Activated CD8-positive, alpha-beta T cell treated with anti-CD3 and anti-CD28 coated beads for 36 hours (primary cell): Measurements from ENCODE around the gene DENND2C. TPM values are rescaled to one million over a fixed set of nuclear protein-coding genes. Genes with fewer than 3 reads are reported as not detected.

Experiments
- ATAC-seq: fragments of 200-7000 bp; cut with Tn5 transposase; one replicate; pipeline ENCODE4 v1.10.0; 2021; ENCODE audit warnings: mild to moderate bottlenecking, moderate library complexity
- CTCF ChIA-PET: fragments of 350-600 bp; sonication (Branson Sonifier 250); formaldehyde crosslinking; loops from one replicate; lab custom pipeline; 2021; ENCODE audit warnings: antibody characterized with exemption; lab: Charles Lee
- POLR2A ChIA-PET: fragments of 350-600 bp; sonication (Branson Sonifier 250); formaldehyde crosslinking; loops from one replicate; lab custom pipeline; 2021; ENCODE audit warnings: antibody characterized with exemption; lab: Charles Lee
- DNase-seq: peaks from one replicate; pipeline ENCODE4 v3.0.0-alpha.2; 2020
- H3K27ac Mint-ChIP-seq: one replicate; pipeline ENCODE4 v1.8.0; 2021; ENCODE audit warnings: mild to moderate bottlenecking, mixed read lengths
- H3K27me3 Mint-ChIP-seq: one replicate; pipeline ENCODE4 v1.8.0; 2021; ENCODE audit warnings: mixed read lengths
- H3K36me3 Mint-ChIP-seq: one replicate; pipeline ENCODE4 v1.8.0; 2021; ENCODE audit warnings: low read depth, mixed read lengths
- H3K4me1 Mint-ChIP-seq: one replicate; pipeline ENCODE4 v1.8.0; 2021; ENCODE audit warnings: low read depth, mixed read lengths
- H3K4me3 Mint-ChIP-seq: one replicate; pipeline ENCODE4 v1.8.0; 2021; ENCODE audit warnings: mild to moderate bottlenecking, moderate library complexity, mixed read lengths
- H3K9me3 Mint-ChIP-seq: one replicate; pipeline ENCODE4 v1.8.0; 2021; ENCODE audit warnings: mixed read lengths
- intact Hi-C: fragments of 100-400 bp; cut with micrococcal nuclease; formaldehyde crosslinking; loops from one replicate; pipeline ENCODE4 v1.10.0; 2022
- total RNA-seq, 2 experiments: library from RNA; stranded (reverse); gene quantifications; one replicate each; pipeline ENCODE4 v1.2.3, GENCODE V29; 2021
- TF ChIP-seq, protein P1 (sequence below): fragments of 200-600 bp; IDR thresholded peaks from one replicate; pipeline ENCODE4 v1.8.0; 2022; ENCODE audit warnings: antibody characterized with exemption, mild to moderate bottlenecking

The DENND2C gene
- total RNA-seq, 2 experiments from 2014 or later = 0.99 to 1.5 TPM

DNA sequence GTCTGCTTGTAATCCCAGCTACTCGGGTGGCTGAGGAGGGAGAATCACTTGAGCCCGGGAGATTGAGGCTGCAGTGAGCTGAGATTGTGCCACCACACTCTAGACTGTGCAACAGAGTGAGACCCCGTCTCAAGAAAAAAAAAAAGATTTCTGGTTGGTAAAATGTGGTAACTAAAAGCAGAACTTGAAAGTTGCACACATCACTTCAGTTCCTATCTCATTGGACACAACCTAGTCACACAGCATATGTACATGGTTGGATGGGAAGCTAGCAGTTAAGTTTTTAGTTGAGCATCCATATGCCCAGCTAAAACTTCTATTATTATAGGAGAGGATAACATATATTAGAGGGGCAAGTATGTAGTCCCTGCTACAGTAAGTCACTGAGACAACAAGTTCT lies 110.5 kb downstream of the DENND2C start:
- intact Hi-C loops = loop anchor here (10.0 kb wide), 1 partner anchor 215 kb away; no protein-coding TSS in a partner anchor
- Mint-ChIP-seq H3K4me1 (no peaks in the 10 kb centered on the region), H3K27ac (no peak overlapping the region), H3K36me3 (peaks cover 7% of the 10 kb centered on the region), H3K27me3 (no peaks in the 10 kb centered on the region), H3K9me3 (no peaks in the 10 kb centered on the region), H3K4me3 (no peak overlapping the region)
- TF ChIP-seq, protein P1, sequence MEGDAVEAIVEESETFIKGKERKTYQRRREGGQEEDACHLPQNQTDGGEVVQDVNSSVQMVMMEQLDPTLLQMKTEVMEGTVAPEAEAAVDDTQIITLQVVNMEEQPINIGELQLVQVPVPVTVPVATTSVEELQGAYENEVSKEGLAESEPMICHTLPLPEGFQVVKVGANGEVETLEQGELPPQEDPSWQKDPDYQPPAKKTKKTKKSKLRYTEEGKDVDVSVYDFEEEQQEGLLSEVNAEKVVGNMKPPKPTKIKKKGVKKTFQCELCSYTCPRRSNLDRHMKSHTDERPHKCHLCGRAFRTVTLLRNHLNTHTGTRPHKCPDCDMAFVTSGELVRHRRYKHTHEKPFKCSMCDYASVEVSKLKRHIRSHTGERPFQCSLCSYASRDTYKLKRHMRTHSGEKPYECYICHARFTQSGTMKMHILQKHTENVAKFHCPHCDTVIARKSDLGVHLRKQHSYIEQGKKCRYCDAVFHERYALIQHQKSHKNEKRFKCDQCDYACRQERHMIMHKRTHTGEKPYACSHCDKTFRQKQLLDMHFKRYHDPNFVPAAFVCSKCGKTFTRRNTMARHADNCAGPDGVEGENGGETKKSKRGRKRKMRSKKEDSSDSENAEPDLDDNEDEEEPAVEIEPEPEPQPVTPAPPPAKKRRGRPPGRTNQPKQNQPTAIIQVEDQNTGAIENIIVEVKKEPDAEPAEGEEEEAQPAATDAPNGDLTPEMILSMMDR = no peak
- ATAC-seq (no peak), DNase-seq (no peak)
- POLR2A ChIA-PET = no interaction called here
- CTCF ChIA-PET = interaction anchor here (0.9 to 1.9 kb wide), 3 partner anchors 10 to 212 kb away, joined by 4 to 6 read pairs (median 4); partner anchors contain the start of gene TRIM33

DNA sequence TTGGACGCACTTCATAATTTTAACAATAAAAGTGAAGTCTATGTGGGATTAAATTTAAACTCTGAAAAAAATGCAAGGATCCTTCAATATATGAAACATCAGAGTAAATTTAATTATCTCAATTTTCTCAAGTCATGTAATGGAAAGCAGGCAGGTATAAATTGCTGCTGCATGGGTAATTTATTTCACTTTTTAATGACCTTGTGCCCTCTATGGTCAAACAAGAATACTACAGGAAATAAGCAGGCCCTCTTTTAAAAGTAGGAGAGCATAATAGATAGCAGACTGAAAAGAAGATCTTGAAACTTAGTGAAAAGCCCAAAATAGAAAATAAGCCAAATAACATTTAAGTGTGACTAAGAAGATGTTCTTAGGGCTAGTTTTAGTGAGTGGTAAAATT lies 111.3 kb downstream of the DENND2C start:
- TF ChIP-seq, protein P1 = peak; percentile 63
- Mint-ChIP-seq H3K4me3 (no peak overlapping the region), H3K4me1 (no peaks in the 10 kb centered on the region), H3K27ac (no peak overlapping the region), H3K27me3 (no peaks in the 10 kb centered on the region), H3K36me3 (peaks cover 3% of the 10 kb centered on the region), H3K9me3 (no peaks in the 10 kb centered on the region)
- POLR2A ChIA-PET = no interaction called here
- CTCF ChIA-PET = interaction anchor here (0.7 kb wide), 1 partner anchor 211 kb away, joined by 5 read pairs; no protein-coding TSS in a partner anchor
- no peak for ATAC-seq
- intact Hi-C loops = loop anchor here (10.0 kb wide), 1 partner anchor 214 kb away; no protein-coding TSS in a partner anchor
- no peak for DNase-seq

DNA sequence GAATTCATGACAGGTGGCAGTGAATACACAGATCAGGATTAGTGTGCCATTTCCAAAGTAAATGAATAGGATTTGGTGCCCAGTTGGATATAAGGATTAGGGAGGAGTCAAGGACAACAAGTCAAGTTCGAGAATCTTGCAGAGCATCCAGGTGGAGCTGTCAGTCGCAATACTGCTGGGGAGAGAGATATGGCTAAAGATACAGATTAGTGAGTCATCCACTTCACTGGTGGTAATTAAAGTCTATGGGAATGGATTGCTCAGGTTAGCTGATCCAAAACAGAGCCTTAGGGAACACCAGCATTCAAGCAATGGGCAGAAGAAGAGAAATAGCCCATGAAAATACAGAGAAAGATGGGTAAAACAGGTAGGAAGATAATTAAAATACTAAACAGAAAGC lies 115.3 kb downstream of the DENND2C start:
- DNase-seq (no peak), ATAC-seq (no peak)
- Mint-ChIP-seq H3K9me3 (no peaks in the 10 kb centered on the region), H3K36me3 (peaks cover 2% of the 10 kb centered on the region), H3K4me1 (no peaks in the 10 kb centered on the region), H3K27me3 (no peaks in the 10 kb centered on the region), H3K27ac (no peak overlapping the region), H3K4me3 (no peak overlapping the region)
- CTCF ChIA-PET = interaction anchor here (1.1 to 2.3 kb wide), 3 partner anchors 155 to 209 kb away, joined by 3 to 7 read pairs (median 3); no protein-coding TSS in a partner anchor
- intact Hi-C loops = loop anchor here (10.0 kb wide), 1 partner anchor 210 kb away; no protein-coding TSS in a partner anchor
- POLR2A ChIA-PET = no interaction called here
- TF ChIP-seq, protein P1 = no peak

DNA sequence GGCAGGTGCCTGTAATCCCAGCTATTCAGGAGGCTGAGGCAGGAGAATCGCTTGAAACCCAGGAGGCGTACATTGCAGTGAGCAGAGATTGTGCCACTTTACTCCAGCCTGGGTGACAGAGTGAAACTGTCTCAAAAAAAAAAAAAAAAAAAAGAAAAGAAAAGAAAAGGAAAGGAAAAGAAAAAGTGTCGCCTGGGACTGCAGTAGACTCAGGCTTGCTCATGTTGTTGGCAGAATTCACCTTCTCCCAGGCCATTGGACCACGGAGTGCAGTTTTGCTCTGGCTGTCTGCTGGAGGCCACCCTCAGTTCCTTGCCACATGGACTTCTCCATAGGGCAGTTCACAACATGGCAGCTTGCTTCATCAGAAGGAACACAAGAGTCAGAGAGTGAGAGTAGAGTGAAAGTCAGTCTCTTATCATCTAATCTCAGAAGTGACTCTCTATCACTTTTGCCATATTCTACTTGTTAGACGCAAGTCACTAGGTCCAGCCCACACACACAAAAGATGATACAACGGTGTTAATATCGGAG lies 117.7 kb downstream of the DENND2C start:
- Mint-ChIP-seq H3K27me3 (no peaks in the 10 kb centered on the region), H3K27ac (no peak overlapping the region), H3K4me3 (no peak overlapping the region), H3K4me1 (no peaks in the 10 kb centered on the region), H3K36me3 (peaks cover 2% of the 10 kb centered on the region), H3K9me3 (no peaks in the 10 kb centered on the region)
- DNase-seq = no peak
- TF ChIP-seq, protein P1 = no peak
- ChIA-PET CTCF (no interaction called here), POLR2A (no interaction called here)
- intact Hi-C loops = loop anchor here (10.0 kb wide), 1 partner anchor 207 kb away; no protein-coding TSS in a partner anchor
- no peak for ATAC-seq

DNA sequence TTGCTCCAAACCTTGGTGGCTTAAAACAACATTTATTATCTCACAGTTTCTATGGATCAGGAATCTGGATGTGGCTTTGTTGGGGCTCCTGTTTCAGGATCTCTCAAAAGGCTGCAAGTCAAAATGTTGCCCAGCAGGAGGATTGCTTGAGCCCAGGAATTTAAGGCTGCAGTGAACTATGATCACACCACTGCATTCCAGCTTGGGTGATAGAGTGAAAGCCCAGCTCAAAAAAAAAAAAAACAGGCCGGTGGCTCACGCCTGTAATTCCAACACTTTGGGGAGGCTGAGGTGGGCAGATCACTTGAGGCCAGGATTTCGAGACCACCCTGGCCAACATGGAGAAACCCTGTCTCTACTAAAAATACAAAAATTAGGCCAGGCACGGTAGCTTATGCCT lies 118.4 kb downstream of the DENND2C start:
- ChIA-PET POLR2A (no interaction called here), CTCF (no interaction called here)
- peaks cover 2% of the 10 kb centered on the region for H3K36me3 Mint-ChIP-seq
- DNase-seq (no peak), ATAC-seq (no peak)
- no peaks in the 10 kb centered on the region for H3K9me3 Mint-ChIP-seq
- no peaks in the 10 kb centered on the region for H3K4me1 Mint-ChIP-seq
- intact Hi-C loops = loop anchor here (10.0 kb wide), 1 partner anchor 207 kb away; no protein-coding TSS in a partner anchor
- no peak overlapping the region for H3K4me3 Mint-ChIP-seq
- TF ChIP-seq, protein P1 = no peak
- H3K27me3 Mint-ChIP-seq = no peaks in the 10 kb centered on the region
- H3K27ac Mint-ChIP-seq = no peak overlapping the region
